Suppressor macrophage treated with lipopolysaccharide for 1 hour (primary cell): Measurements from ENCODE around the gene LEKR1.
"Not testable (repeated sequence)": the region's sequence is repeated elsewhere in the genome, so short reads cannot be mapped to it uniquely, and the experiment has no call there.

Source experiments
- DNase-seq, 3 donors: peaks; one replicate each; pipeline ENCODE4 v3.0.0-alpha.2; 2020 to 2022

Gene LEKR1

GRCh38 chr3:156826144-156826895, at the start of gene LEKR1:
Gene LEKR1, plus strand, starts transcription at chr3:156826353. Its CDS starts 2,977 bp downstream, at chr3:156829330.
- peak; percentile 83 to 91 (median 83) for DNase-seq

DNA sequence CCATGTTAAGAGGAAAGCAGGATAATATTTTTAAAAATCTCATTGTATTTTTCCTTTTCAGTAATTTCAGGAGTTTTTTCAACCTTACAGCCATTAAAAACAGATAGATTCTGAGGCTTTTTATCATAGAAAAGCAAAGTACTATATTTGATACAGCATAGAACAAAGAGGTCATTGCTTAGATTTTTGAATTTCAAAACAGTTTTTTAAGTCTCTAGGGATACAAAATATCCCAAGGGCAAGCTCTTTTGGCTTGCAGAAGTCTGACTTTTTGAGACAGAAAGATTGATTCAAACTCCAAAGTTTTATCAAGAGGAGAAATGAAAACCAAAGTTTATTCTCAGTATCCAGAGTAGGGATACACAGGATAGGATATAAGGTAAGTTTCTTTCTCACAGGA, 49.3 kb upstream of the LEKR1 start:
- no peak for DNase-seq

DNA sequence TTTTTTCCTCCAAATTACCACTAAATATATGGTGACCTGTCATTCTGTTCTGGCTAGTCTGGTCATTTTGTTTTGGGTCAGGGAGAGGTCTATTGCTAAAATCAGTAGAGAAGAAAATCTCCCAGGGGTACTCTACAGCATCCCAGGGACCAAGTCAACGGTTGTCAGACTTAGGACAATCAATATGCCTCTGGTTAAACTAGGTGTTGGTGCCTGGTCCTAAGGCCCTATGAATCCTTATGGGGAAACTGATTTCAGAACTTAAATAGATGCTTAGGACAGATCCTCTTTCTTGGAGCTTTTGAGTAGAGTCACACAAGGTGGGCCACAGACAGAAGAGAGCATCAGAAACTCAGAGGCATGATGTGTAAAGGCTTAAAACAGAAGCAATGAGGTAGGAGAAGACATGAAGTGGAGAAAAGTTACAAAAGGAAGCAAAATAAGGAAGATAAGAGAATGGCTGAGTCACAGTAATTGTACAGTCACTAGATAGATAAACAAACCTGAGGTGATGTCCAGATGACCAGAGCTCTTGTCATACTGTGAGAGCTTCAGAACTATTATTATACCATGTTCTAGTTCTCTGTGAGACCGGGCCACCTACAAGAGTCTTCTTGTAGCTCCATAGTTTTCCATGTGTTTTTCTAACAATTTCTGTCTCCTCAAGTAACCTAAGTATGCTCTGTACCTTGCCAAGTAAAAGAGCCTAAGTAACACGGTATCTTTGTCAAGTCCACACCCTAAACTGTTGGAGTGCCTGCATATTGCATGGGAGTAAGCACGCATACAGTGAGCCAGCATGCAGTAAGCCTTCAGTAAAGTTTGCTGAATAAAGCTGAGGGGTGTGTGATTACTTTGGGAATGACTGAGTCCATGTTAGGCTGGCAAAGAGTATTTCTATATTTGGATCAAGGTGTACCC, 44.6 kb upstream of the LEKR1 start:
- peak in 2 of 3 donors; percentile 37 to 46 for DNase-seq

DNA sequence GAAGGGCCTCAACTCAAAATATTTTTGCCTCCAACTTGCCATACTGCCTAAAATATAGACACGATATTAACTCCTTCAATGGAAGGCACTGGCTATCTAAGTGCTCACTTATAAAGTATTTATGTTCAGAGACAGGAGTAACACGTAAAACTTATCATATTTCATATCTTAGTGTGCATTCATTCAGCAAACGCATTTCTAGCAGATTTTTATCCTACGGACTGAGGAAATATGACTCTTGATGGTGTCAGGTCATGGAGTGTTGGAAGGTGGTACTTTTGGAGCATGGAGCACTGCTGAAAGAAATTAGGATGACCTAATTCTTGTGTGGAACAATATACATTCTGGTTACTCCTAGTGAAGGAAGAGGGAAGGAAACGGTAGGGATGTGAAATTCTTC, 43.8 kb upstream of the LEKR1 start:
- DNase-seq = no peak

- no peak for DNase-seq
Measured at GRCh38 chr3:156782921-156783320, 43.2 kb upstream of the LEKR1 start.

DNA sequence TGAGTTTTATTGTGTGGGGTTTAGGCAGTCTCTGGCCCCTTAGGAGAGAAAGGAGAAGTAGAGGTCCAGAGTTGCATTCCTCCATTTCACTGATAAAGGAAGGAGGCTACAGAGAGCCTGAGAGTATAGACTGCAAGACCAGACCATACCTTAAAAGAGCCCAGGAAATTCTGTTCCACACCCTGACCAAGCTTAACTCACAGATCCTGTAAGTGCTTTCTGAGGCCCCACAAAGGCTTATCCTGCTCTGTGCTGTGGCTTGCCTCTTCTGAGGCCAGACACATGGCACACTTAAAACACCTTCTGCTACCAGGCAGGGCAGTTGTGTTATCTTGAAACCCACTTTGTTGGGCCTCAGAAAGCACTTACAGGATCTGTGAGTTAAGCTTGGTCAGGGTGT, 39.2 kb upstream of the LEKR1 start:
- no peak for DNase-seq

GRCh38 chr3:156787926-156788663, 38.1 kb upstream of the LEKR1 start:
- peak; percentile 44 to 55 (median 52) for DNase-seq

DNA sequence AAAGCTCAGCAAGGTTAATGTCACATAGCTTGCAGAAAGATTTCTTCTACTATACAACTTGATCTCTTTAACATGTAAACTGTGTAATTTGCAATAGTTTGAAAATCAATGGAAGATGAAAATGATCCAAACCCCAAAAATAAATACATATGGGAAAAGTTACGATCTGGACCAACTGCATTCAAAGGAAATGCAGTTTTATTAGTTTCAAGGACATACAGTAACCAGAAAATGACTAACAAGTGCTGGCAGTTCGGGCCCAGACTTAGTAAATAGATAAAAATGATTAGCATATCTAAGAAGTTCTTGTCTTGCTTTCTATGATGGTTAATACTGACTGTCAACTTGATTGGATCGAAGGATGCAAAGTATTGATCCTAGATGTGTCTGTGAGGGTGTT, 37.3 kb upstream of the LEKR1 start:
- DNase-seq = no peak

DNA sequence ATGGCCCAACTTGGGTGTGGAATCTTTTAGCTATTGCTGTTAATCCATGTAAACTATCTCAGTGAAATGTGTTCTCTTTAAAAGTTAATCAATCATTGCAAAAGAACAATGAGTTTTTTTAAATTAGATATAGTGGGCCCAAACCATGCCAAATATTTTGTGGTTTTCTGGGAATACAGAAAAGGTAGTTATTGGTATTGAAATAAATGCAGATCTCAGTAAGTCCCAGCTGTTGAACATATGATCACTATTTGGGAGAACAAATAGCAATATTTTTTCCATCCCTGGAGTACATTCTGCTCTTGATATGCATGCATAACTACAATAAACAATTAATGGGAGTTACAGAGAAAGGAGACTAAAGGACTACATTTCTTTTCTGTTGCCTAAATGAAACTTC, 36.0 kb upstream of the LEKR1 start:
- no peak for DNase-seq

DNA sequence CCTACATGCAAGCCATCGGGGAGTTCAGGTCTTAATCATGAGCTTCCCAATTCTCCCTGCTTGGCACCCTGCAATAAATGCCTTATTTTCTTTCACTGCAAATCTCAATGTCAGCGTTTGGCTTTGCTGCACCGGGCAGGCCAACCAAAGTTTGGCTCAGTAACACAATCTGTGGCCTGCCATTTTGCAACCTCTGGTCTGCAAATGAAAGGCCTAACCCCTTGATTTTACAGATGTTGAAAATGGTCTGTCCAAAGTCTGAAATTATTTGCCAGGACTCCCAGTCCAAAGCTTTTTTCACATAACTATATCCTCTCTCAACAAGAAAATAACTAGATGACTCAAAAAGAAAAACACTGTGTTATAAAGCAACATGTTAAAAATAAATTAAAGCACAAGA, 34.0 kb upstream of the LEKR1 start:
- no peak for DNase-seq

DNA sequence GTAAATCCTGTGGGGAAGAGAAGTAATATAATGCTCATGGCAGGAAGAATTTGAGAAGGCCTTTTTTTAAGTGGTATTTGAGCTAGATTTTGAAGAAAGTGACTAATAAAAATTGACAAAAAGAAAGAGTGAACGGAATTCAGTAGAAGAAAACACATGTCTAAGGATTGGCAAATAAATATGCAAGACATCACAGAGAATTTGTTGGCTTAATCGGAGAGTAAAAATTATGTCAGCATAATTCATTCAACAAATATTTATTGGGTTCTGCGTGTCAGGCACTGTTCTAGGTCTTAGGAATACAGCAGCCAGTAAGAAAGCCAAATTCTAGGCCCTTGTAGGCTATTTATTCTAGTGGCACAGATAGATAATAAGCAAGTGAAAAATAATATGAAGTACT, 33.6 kb upstream of the LEKR1 start:
- DNase-seq = no peak

- DNase-seq = peak in 1 of 3 donors; percentile 32
Measured at GRCh38 chr3:156792945-156793344, 33.2 kb upstream of the LEKR1 start.

DNA sequence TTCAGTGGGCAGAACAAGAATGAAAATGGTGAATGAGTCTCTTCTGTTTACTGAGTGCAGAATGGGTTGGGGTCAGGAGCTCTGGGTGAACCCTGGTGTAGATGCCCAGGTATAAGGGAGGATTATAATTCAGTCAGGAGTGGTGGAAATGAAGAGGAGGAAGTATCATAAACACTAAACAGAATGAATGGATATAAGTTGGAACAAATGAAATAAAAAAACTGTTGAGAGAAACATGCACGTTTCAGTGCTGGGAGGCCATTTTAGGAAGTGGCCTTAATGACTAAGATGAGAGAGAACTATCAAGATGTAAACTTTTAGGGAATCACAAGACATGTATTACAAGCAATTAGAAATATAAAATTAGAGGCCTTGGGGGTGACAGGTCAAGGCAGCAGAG, 32.8 kb upstream of the LEKR1 start:
- DNase-seq = no peak

- no peak for DNase-seq
Measured at GRCh38 chr3:156793851-156794250, 32.3 kb upstream of the LEKR1 start.

DNA sequence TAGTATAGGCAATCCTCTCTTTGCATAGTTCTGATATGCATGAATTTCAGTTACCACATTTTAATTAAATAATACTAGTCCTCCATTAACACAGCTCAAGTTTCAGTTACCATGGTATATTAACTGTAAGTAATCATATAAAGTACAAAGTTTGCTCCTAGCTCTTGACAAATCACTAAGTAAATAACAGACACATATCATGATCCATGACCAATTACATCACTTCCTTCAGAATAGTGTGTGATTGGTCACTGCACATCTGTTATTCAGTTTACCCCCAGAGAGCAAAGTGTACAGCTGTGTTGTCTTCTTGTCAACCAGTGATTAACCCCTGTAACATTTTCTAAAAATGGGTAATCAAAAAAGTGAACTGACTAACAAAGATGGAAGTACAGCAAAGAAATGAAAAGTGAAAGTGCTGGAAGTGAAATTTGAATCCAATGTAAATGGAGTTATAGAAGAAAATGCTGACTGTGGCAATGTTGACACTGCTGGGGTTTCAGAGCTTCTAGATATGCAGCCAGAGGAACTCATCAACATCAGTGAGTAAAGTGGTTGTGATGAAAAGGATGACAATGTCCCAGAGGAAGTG, 30.2 kb upstream of the LEKR1 start:
- peak; percentile 34 to 62 (median 57) for DNase-seq

DNA sequence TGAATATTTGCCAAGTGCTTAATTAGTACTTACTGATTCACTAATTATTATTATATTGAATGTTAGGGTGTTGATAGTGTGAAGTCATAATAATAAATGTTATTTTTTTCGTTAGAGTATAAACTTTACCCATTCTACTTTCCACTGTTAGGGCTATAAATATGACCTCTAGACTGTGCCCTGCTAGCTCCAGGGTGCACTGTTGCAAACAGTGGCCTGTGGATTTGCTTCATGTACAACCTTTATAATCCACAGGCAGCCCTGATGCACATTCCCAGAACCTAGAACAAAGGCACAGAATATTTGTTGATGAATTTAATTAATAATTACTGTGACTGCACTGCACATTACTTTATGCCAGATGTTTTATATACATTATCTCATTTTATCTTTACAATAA, 28.8 kb upstream of the LEKR1 start:
- no peak for DNase-seq

GRCh38 chr3:156800287-156800686, 25.9 kb upstream of the LEKR1 start:
- DNase-seq = not testable (repeated sequence)

DNA sequence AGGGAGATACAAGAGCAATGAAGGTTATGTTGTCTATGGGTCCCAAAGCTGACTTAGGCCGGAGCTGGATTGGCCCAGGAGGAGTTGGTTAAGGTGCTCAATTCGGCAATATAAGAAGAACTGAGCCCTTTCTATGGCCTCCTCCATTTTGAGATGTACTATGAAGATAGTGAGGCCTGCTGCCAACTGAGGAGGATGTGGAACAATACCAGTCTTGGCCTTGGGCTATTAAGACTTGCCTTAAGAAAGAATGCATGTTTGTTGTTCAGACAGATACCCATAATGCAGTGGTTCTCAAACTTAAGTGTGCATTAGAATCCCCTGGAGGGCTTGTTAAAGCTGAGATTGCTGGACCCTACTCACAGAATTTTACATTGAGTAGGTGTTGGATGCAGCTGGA, 24.4 kb upstream of the LEKR1 start:
- no peak for DNase-seq

GRCh38 chr3:156802821-156803606, 23.1 kb upstream of the LEKR1 start:
- DNase-seq = peak; percentile 28 to 33 (median 33)

DNA sequence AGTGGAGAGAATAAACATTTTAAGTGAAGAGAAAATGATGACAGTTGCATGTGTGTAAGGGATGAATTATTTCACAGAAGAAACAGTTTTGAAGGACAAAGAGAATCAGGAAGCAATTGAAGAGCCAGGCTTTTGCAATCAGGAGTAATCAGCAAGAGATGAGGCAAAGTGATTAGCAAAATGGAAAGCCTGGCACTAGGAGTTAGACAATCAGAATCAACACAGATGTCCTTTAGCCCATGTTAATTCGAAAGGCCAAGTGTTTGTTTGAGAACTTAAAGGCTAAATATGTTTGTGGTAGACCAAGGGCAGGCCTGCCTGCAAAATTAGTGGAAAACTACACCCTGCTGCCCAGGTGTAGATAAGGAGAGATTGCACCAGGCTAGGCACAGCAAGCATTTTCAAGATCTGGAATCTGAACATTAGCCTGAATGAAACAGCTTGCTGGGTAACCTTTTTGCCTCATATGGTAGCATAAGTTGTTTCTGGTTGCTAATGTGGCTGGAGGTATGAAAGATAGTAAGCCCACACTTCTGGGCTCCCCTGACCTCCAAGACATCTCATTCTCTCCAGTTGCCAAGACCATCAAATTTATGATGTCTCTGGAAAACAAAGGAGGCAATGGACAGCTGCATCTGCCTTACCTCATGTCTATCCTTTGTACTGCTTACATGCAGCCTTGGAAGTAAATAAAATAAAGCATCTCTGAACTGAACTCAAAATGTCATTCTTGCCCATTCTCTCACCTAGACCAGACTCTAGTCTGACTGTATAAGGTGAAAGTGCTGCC, 22.0 kb upstream of the LEKR1 start:
- DNase-seq = no peak

DNA sequence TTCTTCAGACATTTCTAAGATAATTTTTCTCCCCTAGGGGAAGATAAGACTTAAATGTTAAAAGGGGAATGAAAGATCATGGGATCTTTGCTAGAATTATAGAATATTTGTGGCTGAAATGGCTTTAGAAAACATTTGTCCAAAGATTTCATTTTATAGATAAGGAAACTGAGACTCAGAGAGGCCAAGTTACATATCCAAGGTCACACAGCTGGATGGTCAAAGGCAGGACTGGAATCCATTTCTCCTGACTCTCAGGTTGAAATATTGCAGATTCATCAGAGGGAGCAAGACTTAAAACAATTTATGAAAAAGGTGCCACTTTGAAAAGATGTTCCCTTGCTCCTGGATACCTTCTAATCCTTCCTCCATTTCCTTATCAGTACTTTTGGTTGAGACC, 19.5 kb upstream of the LEKR1 start:
- DNase-seq = no peak
